IgD-negative memory B cell (primary cell): Measurements from ENCODE around the gene ACADL. TPM values are rescaled to one million over a fixed set of nuclear protein-coding genes. Genes with fewer than 3 reads are reported as not detected.

Source experiments
- H3K27ac Mint-ChIP-seq, 3 donors: one replicate each; pipeline ENCODE4 v1.8.0; 2020 to 2022; ENCODE audit warnings: mild to moderate bottlenecking in 3 of 3, mixed read lengths in 3 of 3, moderate library complexity in 1 of 3
- H3K27me3 Mint-ChIP-seq: one replicate; pipeline ENCODE4 v1.8.0; 2021; ENCODE audit warnings: mixed read lengths
- H3K36me3 Mint-ChIP-seq: one replicate; pipeline ENCODE4 v1.8.0; 2020; ENCODE audit warnings: mild to moderate bottlenecking, mixed read lengths
- H3K4me1 Mint-ChIP-seq, 3 donors: one replicate each; pipeline ENCODE4 v1.8.0; 2020 to 2022; ENCODE audit warnings: mixed read lengths in 3 of 3, mild to moderate bottlenecking in 1 of 3
- H3K4me3 Mint-ChIP-seq, 4 donors: one replicate each; pipeline ENCODE4 v1.8.0; 2020 to 2022; ENCODE audit warnings: mild to moderate bottlenecking in 4 of 4, mixed read lengths in 4 of 4, moderate library complexity in 3 of 4
- H3K9me3 Mint-ChIP-seq, 3 donors: one replicate each; pipeline ENCODE4 v1.8.0; 2020 to 2021; ENCODE audit warnings: mixed read lengths in 3 of 3, mild to moderate bottlenecking in 1 of 3
- polyA plus RNA-seq: library from polyadenylated mRNA; unstranded; fragments of 300-500 nt; fragmentation: Illumina TruSeq; gene quantifications from one replicate; pipeline ENCODE4 v1.2.3, GENCODE V29; 2021

Gene ACADL
- polyA plus RNA-seq, 1 donor from 2014 or later = not detected

GRCh38 chr2:210169516-210170195 is 55.6 kb downstream of the ACADL start:
- Mint-ChIP-seq H3K4me3 (peak overlapping the region; percentile 95 to 99 (median 98)), H3K27me3 (peaks cover 6% of the 10 kb centered on the region), H3K27ac (peak overlapping the region; percentile 95 to 96 (median 95)), H3K36me3 (peaks cover 4% of the 10 kb centered on the region), H3K4me1 (peaks cover 8 to 25% (median 14%) of the 10 kb centered on the region in 3 donors), H3K9me3 (no peaks in the 10 kb centered on the region)

- peaks cover 6% of the 10 kb centered on the region for H3K27me3 Mint-ChIP-seq
These were observed 58.0 kb downstream of the ACADL start for GRCh38 chr2:210167227-210167626.

GRCh38 chr2:210162466-210163124 is 62.7 kb downstream of the ACADL start:
- Mint-ChIP-seq H3K9me3 (no peaks in the 10 kb centered on the region), H3K27ac (no peak overlapping the region), H3K36me3 (peaks cover 4% of the 10 kb centered on the region), H3K4me3 (no peak overlapping the region), H3K4me1 (peaks cover 3 to 7% (median 6%) of the 10 kb centered on the region in 3 donors), H3K27me3 (no peaks in the 10 kb centered on the region)

More at GRCh38 chr2:210167227-210167626, 58.0 kb downstream of the ACADL start:
- no peak overlapping the region for H3K27ac Mint-ChIP-seq
- H3K4me1 Mint-ChIP-seq = peaks cover 10 to 25% (median 16%) of the 10 kb centered on the region in 3 donors
- H3K4me3 Mint-ChIP-seq = no peak overlapping the region
- H3K9me3 Mint-ChIP-seq = no peaks in the 10 kb centered on the region
- H3K36me3 Mint-ChIP-seq = peaks cover 4% of the 10 kb centered on the region

GRCh38 chr2:210159059-210159458 is 66.2 kb downstream of the ACADL start:
- no peaks in the 10 kb centered on the region for H3K27me3 Mint-ChIP-seq
- H3K4me1 Mint-ChIP-seq = peaks cover 0 to 7% (median 3%) of the 10 kb centered on the region in 3 donors
- H3K9me3 Mint-ChIP-seq = no peaks in the 10 kb centered on the region
- no peak overlapping the region for H3K4me3 Mint-ChIP-seq
- peaks cover 10% of the 10 kb centered on the region for H3K36me3 Mint-ChIP-seq
- no peak overlapping the region for H3K27ac Mint-ChIP-seq

GRCh38 chr2:210158236-210158635 is 67.0 kb downstream of the ACADL start:
- Mint-ChIP-seq H3K27me3 (no peaks in the 10 kb centered on the region), H3K4me1 (peaks cover 0 to 7% (median 3%) of the 10 kb centered on the region in 3 donors), H3K36me3 (peaks cover 10% of the 10 kb centered on the region), H3K27ac (no peak overlapping the region), H3K9me3 (no peaks in the 10 kb centered on the region), H3K4me3 (no peak overlapping the region)

GRCh38 chr2:210157526-210157925 is 67.7 kb downstream of the ACADL start:
- H3K4me1 Mint-ChIP-seq = peaks cover 0 to 6% (median 0%) of the 10 kb centered on the region in 3 donors
- peaks cover 8% of the 10 kb centered on the region for H3K36me3 Mint-ChIP-seq
- H3K4me3 Mint-ChIP-seq = no peak overlapping the region
- no peaks in the 10 kb centered on the region for H3K9me3 Mint-ChIP-seq
- H3K27ac Mint-ChIP-seq = no peak overlapping the region
- no peaks in the 10 kb centered on the region for H3K27me3 Mint-ChIP-seq

- no peak overlapping the region for H3K27ac Mint-ChIP-seq
- H3K4me1 Mint-ChIP-seq = no peaks in the 10 kb centered on the region
- H3K27me3 Mint-ChIP-seq = no peaks in the 10 kb centered on the region
- peaks cover 0 to 3% (median 0%) of the 10 kb centered on the region in 3 donors for H3K9me3 Mint-ChIP-seq
- no peak overlapping the region for H3K4me3 Mint-ChIP-seq
- peaks cover 8% of the 10 kb centered on the region for H3K36me3 Mint-ChIP-seq
These were observed 77.6 kb downstream of the ACADL start for GRCh38 chr2:210147614-210148013.

Other genes starting within 250 kb of the ACADL start
- gene RPE, start 222.8 kb downstream of the ACADL start, polyA plus RNA-seq = 16.4 TPM
- gene KANSL1L, start 54.0 kb downstream of the ACADL start, polyA plus RNA-seq = 0.90 TPM
- not detected for gene MYL1, start 89.7 kb upstream of the ACADL start, polyA plus RNA-seq